HG03025 (cell line): Measurements from ENCODE around the gene RAMACL.
"Not testable (repeated sequence)": the region's sequence is repeated elsewhere in the genome, so short reads cannot be mapped to it uniquely, and the experiment has no call there.

ENCODE experiments used
- ATAC-seq: cut with Tn5 transposase; IDR thresholded peaks from one replicate; pipeline ENCODE4 v1.9.1; 2021; ENCODE audit warnings: mild to moderate bottlenecking, moderate library complexity; ENCODE audit not compliant: unreplicated experiment, low FRiP score

The RAMACL gene

GRCh38 chr6:166597711-166598440 is 11.4 kb upstream of the RAMACL start:
- ATAC-seq: no peak

- ATAC-seq: no peak
Observed at GRCh38 chr6:166596776-166597507, 10.5 kb upstream of the RAMACL start.

GRCh38 chr6:166595949-166596348 is 9.5 kb upstream of the RAMACL start:
- ATAC-seq: no peak

GRCh38 chr6:166595061-166595780 is 8.7 kb upstream of the RAMACL start:
- no peak for ATAC-seq

- no peak for ATAC-seq
Observed at GRCh38 chr6:166592821-166593220, 6.3 kb upstream of the RAMACL start.

GRCh38 chr6:166591961-166592520 is 5.6 kb upstream of the RAMACL start:
- ATAC-seq: no peak

GRCh38 chr6:166591026-166591425 is 4.5 kb upstream of the RAMACL start:
- ATAC-seq: no peak

- no peak for ATAC-seq
Observed at GRCh38 chr6:166589786-166590574, 3.5 kb upstream of the RAMACL start.

GRCh38 chr6:166589337-166589731 is 2.9 kb upstream of the RAMACL start:
- ATAC-seq: no peak

GRCh38 chr6:166588691-166589336 is 2.3 kb upstream of the RAMACL start:
- ATAC-seq: no peak

- ATAC-seq: peak; percentile 95
Observed at GRCh38 chr6:166587631-166588413, 1.3 kb upstream of the RAMACL start.

GRCh38 chr6:166584853-166585429 is 1.5 kb downstream of the RAMACL start:
- no peak for ATAC-seq

GRCh38 chr6:166584155-166584554 is 2.3 kb downstream of the RAMACL start:
- ATAC-seq: no peak

GRCh38 chr6:166583230-166583965 is 3.1 kb downstream of the RAMACL start:
- no peak for ATAC-seq

GRCh38 chr6:166582258-166582657 is 4.2 kb downstream of the RAMACL start:
- no peak for ATAC-seq

GRCh38 chr6:166581801-166582200 is 4.7 kb downstream of the RAMACL start:
- not testable (repeated sequence) for ATAC-seq

- ATAC-seq: no peak
Observed at GRCh38 chr6:166581091-166581511, 5.4 kb downstream of the RAMACL start.
